Transverse colon (tissue), 3 donors: ENCODE results near the gene GNG4.

Source experiments
- EP300 ChIP-seq: sonication (generic); formaldehyde crosslinking; IDR thresholded peaks from one replicate; pipeline ENCODE4 v1.6.1; 2017; ENCODE audit warnings: antibody characterized with exemption, low read depth
- TF ChIP-seq, protein P1 (sequence below), 5 experiments: fragments of 200-600 bp in 3 of 5; fragments of 450-650 bp in 2 of 5; sonication (generic) in 3 of 5; IDR thresholded peaks; 1 replicate in 2 of 5; 2 replicates in 3 of 5; pipeline ENCODE4 v1.5.1; 2016 to 2017; ENCODE audit warnings: antibody characterized with exemption in 5 of 5, inconsistent platforms in 3 of 5, mild to moderate bottlenecking in 2 of 5, moderate library complexity in 1 of 5

DNA sequence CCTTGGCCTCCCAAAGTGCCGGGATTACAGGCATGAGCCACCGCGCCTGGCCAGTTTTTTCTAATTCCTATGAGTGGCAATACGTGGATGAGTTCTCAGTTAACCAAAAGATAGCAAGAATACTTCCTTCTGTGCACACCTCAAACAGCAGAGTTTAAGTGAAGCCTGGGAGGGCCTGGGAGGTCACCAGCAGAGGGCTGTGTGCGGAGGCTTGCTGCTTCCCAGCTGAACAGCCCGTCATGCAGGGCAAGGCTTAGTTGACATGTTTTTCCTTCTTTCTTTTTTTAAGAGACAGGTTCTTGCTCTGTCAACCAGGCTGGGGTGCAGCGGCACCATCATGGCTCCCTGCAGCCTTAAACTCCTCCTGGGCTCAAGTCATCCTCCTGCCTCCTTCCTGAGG, 17.8 kb downstream of the GNG4 start:
- TF ChIP-seq, protein P1, sequence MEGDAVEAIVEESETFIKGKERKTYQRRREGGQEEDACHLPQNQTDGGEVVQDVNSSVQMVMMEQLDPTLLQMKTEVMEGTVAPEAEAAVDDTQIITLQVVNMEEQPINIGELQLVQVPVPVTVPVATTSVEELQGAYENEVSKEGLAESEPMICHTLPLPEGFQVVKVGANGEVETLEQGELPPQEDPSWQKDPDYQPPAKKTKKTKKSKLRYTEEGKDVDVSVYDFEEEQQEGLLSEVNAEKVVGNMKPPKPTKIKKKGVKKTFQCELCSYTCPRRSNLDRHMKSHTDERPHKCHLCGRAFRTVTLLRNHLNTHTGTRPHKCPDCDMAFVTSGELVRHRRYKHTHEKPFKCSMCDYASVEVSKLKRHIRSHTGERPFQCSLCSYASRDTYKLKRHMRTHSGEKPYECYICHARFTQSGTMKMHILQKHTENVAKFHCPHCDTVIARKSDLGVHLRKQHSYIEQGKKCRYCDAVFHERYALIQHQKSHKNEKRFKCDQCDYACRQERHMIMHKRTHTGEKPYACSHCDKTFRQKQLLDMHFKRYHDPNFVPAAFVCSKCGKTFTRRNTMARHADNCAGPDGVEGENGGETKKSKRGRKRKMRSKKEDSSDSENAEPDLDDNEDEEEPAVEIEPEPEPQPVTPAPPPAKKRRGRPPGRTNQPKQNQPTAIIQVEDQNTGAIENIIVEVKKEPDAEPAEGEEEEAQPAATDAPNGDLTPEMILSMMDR (IDR thresholded peaks at IDR 0.05): no peak
- no peak for TF ChIP-seq EP300
